GM18502 (cell line): ENCODE results near the gene PDCD2L.
"Not testable (repeated sequence)": the region's sequence is repeated elsewhere in the genome, so short reads cannot be mapped to it uniquely, and the experiment has no call there.

Experiments
- ATAC-seq: cut with Tn5 transposase; IDR thresholded peaks from one replicate; pipeline ENCODE4 v1.9.1; 2021; ENCODE audit warnings: mild to moderate bottlenecking; ENCODE audit not compliant: unreplicated experiment, poor library complexity

Gene PDCD2L

GRCh38 chr19:34404109-34404909, at the start of gene PDCD2L:
Gene PDCD2L (plus strand): TSS chr19:34404399. CDS start chr19:34404431, 32 bp downstream.
- ATAC-seq = peak; percentile 81

- ATAC-seq = no peak
Observed at GRCh38 chr19:34355201-34355600, 49.0 kb upstream of the PDCD2L start.

GRCh38 chr19:34356875-34357274, 47.3 kb upstream of the PDCD2L start:
- ATAC-seq = no peak

- no peak for ATAC-seq
Observed at GRCh38 chr19:34357431-34357830, 46.8 kb upstream of the PDCD2L start.

- ATAC-seq = peak; percentile 92
Observed at GRCh38 chr19:34359140-34359953, 44.9 kb upstream of the PDCD2L start.

GRCh38 chr19:34359954-34360315, 44.3 kb upstream of the PDCD2L start:
- ATAC-seq = no peak

- ATAC-seq = no peak
Observed at GRCh38 chr19:34360354-34360909, 43.8 kb upstream of the PDCD2L start.

- ATAC-seq = no peak
Observed at GRCh38 chr19:34362679-34363069, 41.5 kb upstream of the PDCD2L start.

- ATAC-seq = no peak
Observed at GRCh38 chr19:34363094-34363493, 41.1 kb upstream of the PDCD2L start.

GRCh38 chr19:34363930-34364329, 40.3 kb upstream of the PDCD2L start:
- no peak for ATAC-seq

GRCh38 chr19:34364462-34364829, 39.8 kb upstream of the PDCD2L start:
- ATAC-seq = no peak

GRCh38 chr19:34364830-34365462, 39.3 kb upstream of the PDCD2L start, which contains the start of gene GPI:
Gene GPI (plus strand): TSS chr19:34365196. CDS start chr19:34365267, 71 bp downstream.
- peak; percentile 78 for ATAC-seq

GRCh38 chr19:34365463-34366401, 38.5 kb upstream of the PDCD2L start:
- peak; percentile 21 for ATAC-seq

GRCh38 chr19:34366738-34367623, 37.2 kb upstream of the PDCD2L start:
- ATAC-seq = no peak

GRCh38 chr19:34367624-34367957, 36.6 kb upstream of the PDCD2L start:
- no peak for ATAC-seq

GRCh38 chr19:34368338-34368737, 35.9 kb upstream of the PDCD2L start:
- no peak for ATAC-seq

- not testable (repeated sequence) for ATAC-seq
Observed at GRCh38 chr19:34369166-34369565, 35.0 kb upstream of the PDCD2L start.

- no peak for ATAC-seq
Observed at GRCh38 chr19:34370117-34370516, 34.1 kb upstream of the PDCD2L start.

GRCh38 chr19:34370983-34371382, 33.2 kb upstream of the PDCD2L start:
- ATAC-seq = no peak
